SK-N-SH (cell line): ENCODE data around the gene SHQ1.

Source experiments
- EP300 ChIP-seq, 2 experiments: IDR thresholded peaks; 2 replicates each; pipeline versions ENCODE4 v1.4.0 to v1.6.1; 2012; ENCODE audit warnings: borderline replicate concordance in 1 of 2, low read depth in 1 of 2, low read length in 1 of 2
- EZH2phosphoT487 ChIP-seq: fragments of 200-600 bp; sonication (generic); IDR thresholded peaks from 2 replicates; pipeline ENCODE4 v1.6.1; 2017; ENCODE audit warnings: low read depth, mixed run types, mild to moderate bottlenecking, antibody characterized with exemption, moderate library complexity, borderline replicate concordance
- GABPA ChIP-seq: IDR thresholded peaks from 2 replicates; pipeline ENCODE4 v1.4.0; 2012; ENCODE audit warnings: low read depth, mild to moderate bottlenecking
- PBX3 ChIP-seq: IDR thresholded peaks from 2 replicates; pipeline ENCODE4; 2012
- POLR2AphosphoS5 ChIP-seq: IDR thresholded peaks from 2 replicates; pipeline ENCODE4 v1.6.1; 2012; ENCODE audit warnings: low read depth, low read length
- SIN3A ChIP-seq: IDR thresholded peaks from 2 replicates; pipeline ENCODE4 v1.6.1; 2012; ENCODE audit warnings: low read depth, mild to moderate bottlenecking, low read length, moderate library complexity, borderline replicate concordance
- TAF1 ChIP-seq: IDR thresholded peaks from 2 replicates; pipeline ENCODE4 v1.6.1; 2012; ENCODE audit warnings: low read depth, mild to moderate bottlenecking, low read length, moderate library complexity, borderline replicate concordance
- USF1 ChIP-seq: IDR thresholded peaks from 2 replicates; pipeline ENCODE4 v1.4.0; 2012; ENCODE audit warnings: low read depth, borderline replicate concordance
- USF2 ChIP-seq: fragments of 150-350 bp; IDR thresholded peaks from 2 replicates; pipeline ENCODE4 v1.6.1; 2017; ENCODE audit warnings: antibody characterized with exemption, low read length, low read depth, borderline replicate concordance
- TF ChIP-seq, protein P1 (sequence below): fragments of 200-600 bp; sonication (generic); IDR thresholded peaks from 2 replicates; pipeline ENCODE4 v1.6.1; 2017; ENCODE audit warnings: antibody characterized with exemption, mild to moderate bottlenecking, moderate library complexity
- TF ChIP-seq, protein P2 (sequence below): IDR thresholded peaks from 2 replicates; pipeline ENCODE4 v1.6.1; 2012; ENCODE audit warnings: mild to moderate bottlenecking, low read depth, low read length, moderate library complexity

DNA sequence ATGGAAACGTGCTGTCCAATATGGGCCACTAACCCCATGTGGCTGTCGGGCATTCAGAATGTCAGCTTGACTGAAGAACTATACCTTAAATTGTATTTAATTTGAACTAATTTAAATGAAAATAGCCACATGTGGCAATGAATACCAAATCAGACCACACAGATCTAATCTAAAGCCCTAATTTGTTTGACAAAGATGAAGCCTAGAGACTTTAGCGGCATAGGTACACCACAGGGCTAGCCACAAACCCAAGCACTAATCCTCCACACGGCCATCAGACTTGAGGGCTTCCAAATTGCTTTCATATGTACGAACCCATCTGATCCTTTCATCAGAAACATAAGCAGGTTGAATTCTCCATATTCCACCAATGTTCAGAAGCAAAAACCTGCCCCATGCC is 81.4 kb downstream of the SHQ1 start:
- no peak for TF ChIP-seq PBX3
- no peak for TF ChIP-seq EP300 (IDR thresholded peaks at IDR 0.05; ENCODE audit: borderline replicate concordance in 1 of 2, low read depth in 1 of 2, low read length in 1 of 2)
- TF ChIP-seq USF1: no peak
- no peak for TF ChIP-seq USF2
- no peak for TF ChIP-seq SIN3A
- TF ChIP-seq, protein P1, sequence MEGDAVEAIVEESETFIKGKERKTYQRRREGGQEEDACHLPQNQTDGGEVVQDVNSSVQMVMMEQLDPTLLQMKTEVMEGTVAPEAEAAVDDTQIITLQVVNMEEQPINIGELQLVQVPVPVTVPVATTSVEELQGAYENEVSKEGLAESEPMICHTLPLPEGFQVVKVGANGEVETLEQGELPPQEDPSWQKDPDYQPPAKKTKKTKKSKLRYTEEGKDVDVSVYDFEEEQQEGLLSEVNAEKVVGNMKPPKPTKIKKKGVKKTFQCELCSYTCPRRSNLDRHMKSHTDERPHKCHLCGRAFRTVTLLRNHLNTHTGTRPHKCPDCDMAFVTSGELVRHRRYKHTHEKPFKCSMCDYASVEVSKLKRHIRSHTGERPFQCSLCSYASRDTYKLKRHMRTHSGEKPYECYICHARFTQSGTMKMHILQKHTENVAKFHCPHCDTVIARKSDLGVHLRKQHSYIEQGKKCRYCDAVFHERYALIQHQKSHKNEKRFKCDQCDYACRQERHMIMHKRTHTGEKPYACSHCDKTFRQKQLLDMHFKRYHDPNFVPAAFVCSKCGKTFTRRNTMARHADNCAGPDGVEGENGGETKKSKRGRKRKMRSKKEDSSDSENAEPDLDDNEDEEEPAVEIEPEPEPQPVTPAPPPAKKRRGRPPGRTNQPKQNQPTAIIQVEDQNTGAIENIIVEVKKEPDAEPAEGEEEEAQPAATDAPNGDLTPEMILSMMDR: no peak
- TF ChIP-seq TAF1: no peak
- no peak for TF ChIP-seq EZH2phosphoT487
- no peak for TF ChIP-seq POLR2AphosphoS5
- TF ChIP-seq GABPA: no peak
- TF ChIP-seq, protein P2, sequence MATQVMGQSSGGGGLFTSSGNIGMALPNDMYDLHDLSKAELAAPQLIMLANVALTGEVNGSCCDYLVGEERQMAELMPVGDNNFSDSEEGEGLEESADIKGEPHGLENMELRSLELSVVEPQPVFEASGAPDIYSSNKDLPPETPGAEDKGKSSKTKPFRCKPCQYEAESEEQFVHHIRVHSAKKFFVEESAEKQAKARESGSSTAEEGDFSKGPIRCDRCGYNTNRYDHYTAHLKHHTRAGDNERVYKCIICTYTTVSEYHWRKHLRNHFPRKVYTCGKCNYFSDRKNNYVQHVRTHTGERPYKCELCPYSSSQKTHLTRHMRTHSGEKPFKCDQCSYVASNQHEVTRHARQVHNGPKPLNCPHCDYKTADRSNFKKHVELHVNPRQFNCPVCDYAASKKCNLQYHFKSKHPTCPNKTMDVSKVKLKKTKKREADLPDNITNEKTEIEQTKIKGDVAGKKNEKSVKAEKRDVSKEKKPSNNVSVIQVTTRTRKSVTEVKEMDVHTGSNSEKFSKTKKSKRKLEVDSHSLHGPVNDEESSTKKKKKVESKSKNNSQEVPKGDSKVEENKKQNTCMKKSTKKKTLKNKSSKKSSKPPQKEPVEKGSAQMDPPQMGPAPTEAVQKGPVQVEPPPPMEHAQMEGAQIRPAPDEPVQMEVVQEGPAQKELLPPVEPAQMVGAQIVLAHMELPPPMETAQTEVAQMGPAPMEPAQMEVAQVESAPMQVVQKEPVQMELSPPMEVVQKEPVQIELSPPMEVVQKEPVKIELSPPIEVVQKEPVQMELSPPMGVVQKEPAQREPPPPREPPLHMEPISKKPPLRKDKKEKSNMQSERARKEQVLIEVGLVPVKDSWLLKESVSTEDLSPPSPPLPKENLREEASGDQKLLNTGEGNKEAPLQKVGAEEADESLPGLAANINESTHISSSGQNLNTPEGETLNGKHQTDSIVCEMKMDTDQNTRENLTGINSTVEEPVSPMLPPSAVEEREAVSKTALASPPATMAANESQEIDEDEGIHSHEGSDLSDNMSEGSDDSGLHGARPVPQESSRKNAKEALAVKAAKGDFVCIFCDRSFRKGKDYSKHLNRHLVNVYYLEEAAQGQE: no peak
